A549 treated with RU486 at 1 μM for 4 hours (cell line): ENCODE results near the gene POU5F2. TPM values are rescaled to one million over a fixed set of nuclear protein-coding genes. Genes with fewer than 3 reads are reported as not detected.

Source experiments
- total RNA-seq: library from RNA; stranded (reverse); fragments of 200-300 nt; extraction: Qiagen RNA extraction; gene quantifications from 5 replicates; pipeline ENCODE4 v1.2.3, GENCODE V29; 2022; ENCODE audit warnings: low read depth

The POU5F2 gene
- total RNA-seq: not detected in 5 replicates

GRCh38 chr5:93741136-93741811 lies at the start of gene POU5F2:
POU5F2 (minus strand) TSS chr5:93741600; CDS start chr5:93741563, 37 bp downstream.

Other genes with a start within 250 kb of the POU5F2 start
- 3.6 to 6.3 TPM (median 4.0 TPM) in 5 replicates for gene NR2F1-AS1, start 160.4 kb downstream of the POU5F2 start, total RNA-seq
- gene NR2F1, start 158.4 kb downstream of the POU5F2 start, total RNA-seq: 3.6 to 6.0 TPM (median 4.9 TPM) in 5 replicates